ENCODE results near the gene STEAP1B. TPM values are rescaled to one million over a fixed set of nuclear protein-coding genes. Genes with fewer than 3 reads are reported as not detected.

Gene STEAP1B
- total and polyA plus RNA-seq, 2 experiments from 2014 or later: 0.16 TPM; not detected in 1

GRCh38 chr7:22393913-22394729 lies 105.9 kb downstream of the STEAP1B start:
- no peak overlapping the region for H3K27ac ChIP-seq
- H3K4me1 ChIP-seq (ENCODE audit: low read depth): no peaks in the 10 kb centered on the region
- no peaks in the 10 kb centered on the region for H3K9me3 ChIP-seq (ENCODE audit: low read depth)
- no peak overlapping the region for H3K4me3 ChIP-seq
- H3K27me3 ChIP-seq: no peaks in the 10 kb centered on the region
- DNase-seq (ENCODE audit: low read depth in 1 of 2, low spot score in 1 of 2): peak in 1 of 2 donors; percentile 3
- no peaks in the 10 kb centered on the region for H3K36me3 ChIP-seq
- no peak for TF ChIP-seq CTCF (IDR thresholded peaks at IDR 0.05; ENCODE audit: low read depth, low read length)

- no peak for TF ChIP-seq CTCF (IDR thresholded peaks at IDR 0.05; ENCODE audit: low read depth, low read length)
These were observed 109.5 kb downstream of the STEAP1B start for GRCh38 chr7:22390516-22390915.

GRCh38 chr7:22389892-22390291 lies 110.1 kb downstream of the STEAP1B start:
- H3K27me3 ChIP-seq: no peaks in the 10 kb centered on the region
- H3K27ac ChIP-seq: no peak overlapping the region
- no peaks in the 10 kb centered on the region for H3K4me1 ChIP-seq (ENCODE audit: low read depth)
- H3K36me3 ChIP-seq: no peaks in the 10 kb centered on the region
- no peaks in the 10 kb centered on the region for H3K9me3 ChIP-seq (ENCODE audit: low read depth)
- no peak for DNase-seq (ENCODE audit: low read depth in 1 of 2, low spot score in 1 of 2)
- TF ChIP-seq CTCF (IDR thresholded peaks at IDR 0.05; ENCODE audit: low read depth, low read length): no peak
- no peak overlapping the region for H3K4me3 ChIP-seq

More at GRCh38 chr7:22390516-22390915, 109.5 kb downstream of the STEAP1B start:
- no peaks in the 10 kb centered on the region for H3K4me1 ChIP-seq (ENCODE audit: low read depth)
- no peaks in the 10 kb centered on the region for H3K9me3 ChIP-seq (ENCODE audit: low read depth)
- H3K4me3 ChIP-seq: no peak overlapping the region
- no peaks in the 10 kb centered on the region for H3K36me3 ChIP-seq
- no peak for DNase-seq (ENCODE audit: low read depth in 1 of 2, low spot score in 1 of 2)
- H3K27me3 ChIP-seq: no peaks in the 10 kb centered on the region
- no peak overlapping the region for H3K27ac ChIP-seq

GRCh38 chr7:22387583-22387982 lies 112.4 kb downstream of the STEAP1B start:
- no peaks in the 10 kb centered on the region for H3K9me3 ChIP-seq (ENCODE audit: low read depth)
- no peaks in the 10 kb centered on the region for H3K27me3 ChIP-seq
- no peak overlapping the region for H3K4me3 ChIP-seq
- H3K4me1 ChIP-seq (ENCODE audit: low read depth): no peaks in the 10 kb centered on the region
- DNase-seq (ENCODE audit: low read depth in 1 of 2, low spot score in 1 of 2): peak in 1 of 2 donors; percentile 24
- TF ChIP-seq CTCF (IDR thresholded peaks at IDR 0.05; ENCODE audit: low read depth, low read length): no peak
- no peak overlapping the region for H3K27ac ChIP-seq
- H3K36me3 ChIP-seq: no peaks in the 10 kb centered on the region

- Histone ChIP-seq H3K27ac (no peak overlapping the region), H3K4me3 (no peak overlapping the region), H3K4me1 (ENCODE audit: low read depth) (no peaks in the 10 kb centered on the region)
These were observed 113.1 kb downstream of the STEAP1B start for GRCh38 chr7:22386865-22387264.

More at GRCh38 chr7:22386865-22387264, 113.1 kb downstream of the STEAP1B start:
- no peak for TF ChIP-seq CTCF (IDR thresholded peaks at IDR 0.05; ENCODE audit: low read depth, low read length)
- no peaks in the 10 kb centered on the region for H3K36me3 ChIP-seq
- H3K27me3 ChIP-seq: no peaks in the 10 kb centered on the region
- DNase-seq (ENCODE audit: low read depth in 1 of 2, low spot score in 1 of 2): no peak
- no peaks in the 10 kb centered on the region for H3K9me3 ChIP-seq (ENCODE audit: low read depth)
